Endothelial cell of umbilical vein (primary cell): ENCODE data around the gene ASB8. TPM values are rescaled to one million over a fixed set of nuclear protein-coding genes. Genes with fewer than 3 reads are reported as not detected.

Source experiments
- BruUV-seq: library from RNA; stranded (reverse); fragments of 400-500 nt; replicated peaks from 2 replicates; lab custom pipeline; 2021; lab: Mats Ljungman, UMichigan
- CTCF ChIA-PET: fragments of 300-600, 350-600 bp; sonication (Branson Sonifier 250); formaldehyde crosslinking; loops from one replicate; lab custom pipeline; 2021; ENCODE audit warnings: antibody characterized with exemption, inconsistent platforms; lab: Charles Lee
- POLR2A ChIA-PET: fragments of 300-600, 350-600 bp; sonication (Branson Sonifier 250); formaldehyde crosslinking; loops from one replicate; lab custom pipeline; 2021; ENCODE audit warnings: antibody characterized with exemption, inconsistent platforms; lab: Charles Lee
- DNase-seq: peaks from one replicate; pipeline ENCODE4 v3.0.0-alpha.2; 2011; ENCODE audit warnings: low read depth, low spot score
- FAIRE-seq: peaks from 2 replicates; lab custom pipeline; 2011; peaks lifted over from hg19 to GRCh38; lab: Jason Lieb, UNC
- H2AFZ ChIP-seq: 2 replicates; pipeline ENCODE4 v1.6.0; 2012; ENCODE audit warnings: low read depth, low read length, control low read depth, inconsistent platforms
- H3K27ac ChIP-seq: 2 replicates; pipeline ENCODE4 v1.5.1; 2011; ENCODE audit warnings: low read depth, mild to moderate bottlenecking, control low read depth, low read length, moderate library complexity; ENCODE audit not compliant: insufficient read depth
- H3K27me3 ChIP-seq, 2 experiments: 2 replicates each; pipeline versions ENCODE4 v1.6.0 to v1.6.1; 2011; ENCODE audit warnings: low read length in 2 of 2, mixed read lengths in 1 of 2; ENCODE audit not compliant: control insufficient read depth in 2 of 2, insufficient read depth in 2 of 2
- H3K36me3 ChIP-seq, 2 experiments: 2 replicates in 1 of 2; 3 replicates in 1 of 2; pipeline ENCODE4 v1.5.1; 2011; ENCODE audit warnings: low read length in 2 of 2, mild to moderate bottlenecking in 1 of 2, moderate library complexity in 1 of 2; ENCODE audit not compliant: control insufficient read depth in 2 of 2, insufficient read depth in 2 of 2; ENCODE audit errors: extremely low read depth in 1 of 2
- H3K4me1 ChIP-seq: 3 replicates; pipeline ENCODE4 v1.5.1; 2011; ENCODE audit warnings: mild to moderate bottlenecking, low read length; ENCODE audit not compliant: control insufficient read depth, insufficient read depth; ENCODE audit errors: extremely low read depth
- H3K4me2 ChIP-seq: 2 replicates; pipeline ENCODE4 v1.6.1; 2011; ENCODE audit warnings: low read length, control low read depth, mixed read lengths; ENCODE audit not compliant: insufficient read depth
- H3K4me3 ChIP-seq, 3 experiments: fragments of 200-600 bp in 1 of 3; sonication (generic), shearing (Covaris generic) in 1 of 3; replicated peaks in 1 of 3; 2 replicates each; pipeline ENCODE4 v1.5.1; 2011 to 2016; ENCODE audit warnings: control low read depth in 3 of 3, low read length in 3 of 3, mild to moderate bottlenecking in 2 of 3, inconsistent platforms in 1 of 3, low read depth in 1 of 3, moderate library complexity in 1 of 3; ENCODE audit not compliant: insufficient read depth in 1 of 3
- H3K79me2 ChIP-seq: 2 replicates; pipeline ENCODE4 v1.6.0; 2012; ENCODE audit warnings: low read length, inconsistent platforms; ENCODE audit not compliant: control insufficient read depth, insufficient read depth
- H3K9ac ChIP-seq: replicated peaks from 2 replicates; pipeline ENCODE3; 2011; ENCODE audit warnings: low read length, control low read depth; ENCODE audit not compliant: insufficient read depth; ENCODE audit errors: extremely low read depth
- H3K9me1 ChIP-seq: replicated peaks from 3 replicates; pipeline ENCODE4 v1.6.0; 2011; ENCODE audit warnings: mild to moderate bottlenecking, low read length; ENCODE audit not compliant: control insufficient read depth, insufficient read depth; ENCODE audit errors: extremely low read depth
- H3K9me3 ChIP-seq: replicated peaks from 2 replicates; pipeline ENCODE4 v1.5.1; 2012; ENCODE audit warnings: low read length, inconsistent platforms; ENCODE audit not compliant: control insufficient read depth, insufficient read depth
- H4K20me1 ChIP-seq: replicated peaks from 2 replicates; pipeline ENCODE3; 2011; ENCODE audit warnings: mild to moderate bottlenecking, low read length; ENCODE audit not compliant: control insufficient read depth, insufficient read depth; ENCODE audit errors: extremely low read depth
- CTCF ChIP-seq, 2 donors: IDR thresholded peaks; 1 replicate in 1 of 2; 2 replicates in 1 of 2; pipeline ENCODE4 v1.5.1; 2011; ENCODE audit warnings: low read length in 2 of 2, mild to moderate bottlenecking in 2 of 2, moderate library complexity in 2 of 2, control low read depth in 1 of 2, inconsistent platforms in 1 of 2, low read depth in 1 of 2; ENCODE audit not compliant: insufficient read depth in 1 of 2; ENCODE audit errors: extremely low read depth in 1 of 2
- EZH2 ChIP-seq: IDR thresholded peaks from 2 replicates; pipeline ENCODE4 v1.6.1; 2012; ENCODE audit warnings: borderline replicate concordance, low read depth, mild to moderate bottlenecking, moderate library complexity, low read length, inconsistent platforms; ENCODE audit not compliant: severe bottlenecking
- FOS ChIP-seq: IDR thresholded peaks from 2 replicates; pipeline ENCODE4 v1.6.1; 2011; ENCODE audit warnings: mild to moderate bottlenecking, low read length, moderate library complexity, borderline replicate concordance; ENCODE audit not compliant: insufficient read depth
- GATA2 ChIP-seq: IDR thresholded peaks from 2 replicates; pipeline ENCODE4 v1.7.0; 2011; ENCODE audit warnings: low read depth, mild to moderate bottlenecking, moderate library complexity, mixed read lengths, low read length; ENCODE audit not compliant: insufficient read length, insufficient read depth
- JUN ChIP-seq: IDR thresholded peaks from 2 replicates; pipeline ENCODE4 v1.6.1; 2011; ENCODE audit warnings: borderline replicate concordance, low read depth; ENCODE audit not compliant: insufficient read length, insufficient read depth
- MAX ChIP-seq: IDR thresholded peaks from 2 replicates; pipeline ENCODE4 v1.6.1; 2011; ENCODE audit not compliant: insufficient read depth, insufficient read length
- MYC ChIP-seq: IDR thresholded peaks from one replicate; pipeline ENCODE4 v1.6.1; 2011; ENCODE audit warnings: mild to moderate bottlenecking, low read depth, low read length
- POLR2A ChIP-seq: IDR thresholded peaks from 2 replicates; pipeline ENCODE4 v1.6.1; 2012; ENCODE audit warnings: low read depth, mild to moderate bottlenecking, control low read depth, low read length
- POLR2AphosphoS5 ChIP-seq: IDR thresholded peaks from 2 replicates; pipeline ENCODE4 v1.6.1; 2012; ENCODE audit warnings: low read depth, mild to moderate bottlenecking, control low read depth, low read length, moderate library complexity; ENCODE audit not compliant: insufficient read depth
- dilution Hi-C: fragments of 300-500 bp; cut with MboI; formaldehyde crosslinking; loops from one replicate; pipeline ENCODE4 v1.15.0; 2019; ENCODE audit warnings: low sequenced_read_pairs; ENCODE audit not compliant: extremely low pct_ligation_motif_present
- intact Hi-C: fragments of 100-400 bp; cut with micrococcal nuclease; formaldehyde crosslinking; loops from one replicate; pipeline ENCODE4 v1.10.0; 2022
- polyA plus RNA-seq, 4 experiments: library from polyadenylated mRNA; depleted of rRNA in 3 of 4; stranded (reverse) in 3 of 4; unstranded in 1 of 4; fragments of >200 nt; gene quantifications; 2 replicates each; pipeline versions ENCODE4 v1.2.1 to v1.2.3, GENCODE V29; 2011 to 2012; ENCODE audit warnings: missing spikeins in 1 of 4
- total RNA-seq: library from RNA; stranded (reverse); gene quantifications from 2 replicates; pipeline ENCODE4 v1.2.3, GENCODE V29; 2021

Gene ASB8
- total and polyA plus RNA-seq, 2 donors (not counting 3 experiments of a cell fraction or from before 2014, with no cell fraction given), result 14.9 to 29.7 TPM

- Histone ChIP-seq H3K9me3 (no peaks in the 10 kb centered on the region), H2AFZ (peak overlapping the region; percentile 100), H3K36me3 (no peaks in the 10 kb centered on the region), H3K4me1 (peaks cover 12% of the 10 kb centered on the region), H3K4me2 (peak overlapping the region; percentile 91), H4K20me1 (no peaks in the 10 kb centered on the region), H3K79me2 (peaks cover 23% of the 10 kb centered on the region), H3K4me3 (peak overlapping the region; percentile 41 to 91 (median 81)), H3K9ac (peak overlapping the region; percentile 98), H3K27me3 (peaks cover 0 to 3% of the 10 kb centered on the region in 2 experiments), H3K27ac (peak overlapping the region; percentile 98), H3K9me1 (no peaks in the 10 kb centered on the region)
- intact Hi-C loops (loop anchor here (1.0 to 10.0 kb wide), 3 partner anchors 50 to 348 kb away; partner anchors contain the start of genes ASB8 and COL2A1), dilution Hi-C loops (no loop called here)
- DNase-seq, result no peak
- CTCF ChIA-PET, result interaction anchor here (0.7 to 1.7 kb wide), 6 partner anchors 10 to 672 kb away, joined by 3 to 8 read pairs (median 3); partner anchors contain the start of gene ASB8
- no peak for FAIRE-seq
- POLR2A ChIA-PET, result no interaction called here
- TF ChIP-seq POLR2A, result no peak
- no peak for TF ChIP-seq EZH2
- no TSS peak for BruUV-seq
These were observed 50.4 kb downstream of the ASB8 start for GRCh38 chr12:48106681-48107613.

GRCh38 chr12:48105867-48106680, 51.2 kb downstream of the ASB8 start, which contains the start of gene SENP1:
Gene SENP1 (minus strand): TSS chr12:48106079. CDS start chr12:48101472, 4,607 bp downstream.
- peaks cover 12% of the 10 kb centered on the region for H3K4me1 ChIP-seq
- no peaks in the 10 kb centered on the region for H3K9me1 ChIP-seq
- H4K20me1 ChIP-seq, result no peaks in the 10 kb centered on the region
- intact Hi-C loops (loop anchor here (1.0 to 10.0 kb wide), 4 partner anchors 13 to 349 kb away; partner anchors contain the start of genes ASB8, COL2A1 and PFKM), dilution Hi-C loops (no loop called here)
- peaks cover 28% of the 10 kb centered on the region for H3K79me2 ChIP-seq
- H3K36me3 ChIP-seq, result no peaks in the 10 kb centered on the region
- peak; percentile 64 for FAIRE-seq
- peak within 1 kb of the TSS; percentile 100 for H2AFZ ChIP-seq
- peak within 1 kb of the TSS; percentile 98 for H3K27ac ChIP-seq
- no peaks in the 10 kb centered on the region for H3K9me3 ChIP-seq
- H3K9ac ChIP-seq, result peak within 1 kb of the TSS; percentile 98
- DNase-seq, result peak; percentile 85
- ChIA-PET POLR2A (interaction anchor here (0.7 kb wide), 1 partner anchor 44 kb away, joined by 3 read pairs; no protein-coding TSS in a partner anchor), CTCF (interaction anchor here (0.6 to 1.7 kb wide), 7 partner anchors 11 to 673 kb away, joined by 3 to 8 read pairs (median 3); partner anchors contain the start of gene ASB8)
- BruUV-seq, result TSS peak; percentile 68
- H3K4me2 ChIP-seq, result peak within 1 kb of the TSS; percentile 91
- peak within 1 kb of the TSS; percentile 41 to 91 (median 81) for H3K4me3 ChIP-seq
- TF ChIP-seq EZH2 (no peak), POLR2AphosphoS5 (peak; percentile 69), CTCF (IDR thresholded peaks at IDR 0.05; ENCODE audit: extremely low read depth in 1 of 2, insufficient read depth in 1 of 2, low read depth in 1 of 2, low read length in 2 of 2) (peak in 1 of 2 donors; percentile 11), JUN (no peak), FOS (no peak), MYC (no peak), GATA2 (no peak), POLR2A (peak; percentile 83), MAX (no peak)
- H3K27me3 ChIP-seq, result peaks cover 0 to 2% of the 10 kb centered on the region in 2 experiments
